ENCODE results near the gene HOXC6. TPM values are rescaled to one million over a fixed set of nuclear protein-coding genes. Genes with fewer than 3 reads are reported as not detected.

The HOXC6 gene
- total RNA-seq (not detected), total RNA-seq (0 to 0.09 (median 0) reads per million in 172 experiments)
- not detected for polyA plus RNA-seq (2013, experiment 1 of 2)
- polyA plus RNA-seq (2013, experiment 2 of 2), result 0.24 TPM

- Histone ChIP-seq H3K27ac (ENCODE audit: low read depth in 1 of 2, low read length in 2 of 2) (no peak within 1 kb of the TSS), H3K27me3 (ENCODE audit: control insufficient read depth in 1 of 2, insufficient read depth in 2 of 2, low read length in 2 of 2) (peaks cover 94 to 98% of the 10 kb centered on the region in 2 experiments), H3K4me1 (ENCODE audit: insufficient read depth, low read length) (peaks cover 35% of the 10 kb centered on the region), H3K36me3 (ENCODE audit: insufficient read depth, low read length) (no peaks in the 10 kb centered on the region), H3K4me3 (ENCODE audit: low read length) (no peak within 1 kb of the TSS), H3K9me3 (ENCODE audit: control insufficient read depth in 1 of 2, insufficient read depth in 1 of 2, low read length in 2 of 2) (peaks cover 10 to 37% of the 10 kb centered on the region in 2 experiments)
- TF ChIP-seq, protein P1, sequence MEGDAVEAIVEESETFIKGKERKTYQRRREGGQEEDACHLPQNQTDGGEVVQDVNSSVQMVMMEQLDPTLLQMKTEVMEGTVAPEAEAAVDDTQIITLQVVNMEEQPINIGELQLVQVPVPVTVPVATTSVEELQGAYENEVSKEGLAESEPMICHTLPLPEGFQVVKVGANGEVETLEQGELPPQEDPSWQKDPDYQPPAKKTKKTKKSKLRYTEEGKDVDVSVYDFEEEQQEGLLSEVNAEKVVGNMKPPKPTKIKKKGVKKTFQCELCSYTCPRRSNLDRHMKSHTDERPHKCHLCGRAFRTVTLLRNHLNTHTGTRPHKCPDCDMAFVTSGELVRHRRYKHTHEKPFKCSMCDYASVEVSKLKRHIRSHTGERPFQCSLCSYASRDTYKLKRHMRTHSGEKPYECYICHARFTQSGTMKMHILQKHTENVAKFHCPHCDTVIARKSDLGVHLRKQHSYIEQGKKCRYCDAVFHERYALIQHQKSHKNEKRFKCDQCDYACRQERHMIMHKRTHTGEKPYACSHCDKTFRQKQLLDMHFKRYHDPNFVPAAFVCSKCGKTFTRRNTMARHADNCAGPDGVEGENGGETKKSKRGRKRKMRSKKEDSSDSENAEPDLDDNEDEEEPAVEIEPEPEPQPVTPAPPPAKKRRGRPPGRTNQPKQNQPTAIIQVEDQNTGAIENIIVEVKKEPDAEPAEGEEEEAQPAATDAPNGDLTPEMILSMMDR (IDR thresholded peaks at IDR 0.05), result no peak
- ChIA-PET CTCF (interaction anchor here (1.3 kb wide), 1 partner anchor 173 kb away, joined by 4 read pairs; no protein-coding TSS in a partner anchor), POLR2A (interaction anchor here (1.2 kb wide), 1 partner anchor 11 kb away, joined by 4 read pairs; no protein-coding TSS in a partner anchor)
- H3K36me3 Mint-ChIP-seq (ENCODE audit: low read depth), result no peaks in the 10 kb centered on the region
- intact Hi-C loops (cut with DNase I, micrococcal nuclease), result loop anchor here in 1 of 2 experiments (2.0 kb wide), 1 partner anchor 14 kb away; no protein-coding TSS in a partner anchor
- DNase-seq (no peak), ATAC-seq (ENCODE audit: poor library complexity) (no peak)
- peaks cover 25% of the 10 kb centered on the region for H3K4me1 Mint-ChIP-seq (ENCODE audit: low read depth)
- H3K27me3 Mint-ChIP-seq, result peaks cover 99% of the 10 kb centered on the region
- H3K27ac Mint-ChIP-seq, result no peak within 1 kb of the TSS
- peaks cover 2% of the 10 kb centered on the region for H3K9me3 Mint-ChIP-seq
- H3K4me3 Mint-ChIP-seq, result no peak within 1 kb of the TSS
Measured at GRCh38 chr12:54028314-54029201, at the start of gene HOXC6. TSS of gene HOXC6 (plus strand) at chr12:54028440. CDS start at chr12:54028522, 82 bp downstream.

DNA sequence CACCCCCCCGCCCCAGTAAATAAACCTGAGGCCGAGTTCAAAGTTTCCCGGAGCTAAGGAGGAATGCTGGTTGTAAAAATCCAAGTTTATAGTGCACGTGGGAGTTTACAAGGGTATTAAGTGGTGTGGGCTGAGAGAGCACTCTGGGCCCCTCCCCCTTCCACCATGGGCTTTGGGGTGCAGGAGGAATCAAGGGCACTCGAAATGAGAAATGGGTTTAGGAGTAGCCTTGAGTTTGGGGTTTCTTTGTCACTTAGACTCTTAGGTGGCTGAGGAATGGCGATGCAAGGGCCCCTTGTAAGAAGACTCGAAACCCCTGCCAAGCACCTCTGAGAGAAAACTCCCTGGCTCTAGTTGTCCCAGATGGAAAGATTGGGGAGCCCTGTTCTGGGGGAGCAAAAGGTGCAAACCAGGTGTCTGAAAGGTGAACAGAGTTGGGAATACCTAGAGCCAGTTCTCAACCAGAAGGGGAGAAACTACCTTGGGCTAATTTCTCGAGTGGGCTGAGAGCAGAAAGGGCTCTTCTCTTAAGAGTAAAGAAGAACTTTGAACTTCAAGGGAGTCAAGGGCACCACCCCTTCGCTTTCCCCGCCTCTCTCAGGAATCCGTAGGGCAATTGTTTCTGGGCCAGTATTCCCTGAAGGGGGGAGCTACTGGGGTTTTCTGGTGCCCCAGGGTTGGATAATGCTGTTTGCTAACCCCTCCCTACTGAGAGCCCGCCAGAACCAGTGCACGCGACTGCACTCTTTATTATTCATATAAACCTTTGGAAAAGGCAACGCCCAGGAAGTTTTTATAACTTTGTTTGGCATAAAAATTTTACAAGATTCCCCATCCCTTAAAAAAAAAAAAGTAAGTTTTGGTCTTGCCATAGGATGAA, 49.5 kb upstream of the HOXC6 start:
- H3K4me3 Mint-ChIP-seq, result no peak overlapping the region
- no peaks in the 10 kb centered on the region for H3K36me3 Mint-ChIP-seq (ENCODE audit: low read depth)
- DNase-seq, result no peak
- TF ChIP-seq, protein P1 (IDR thresholded peaks at IDR 0.05), result no peak
- H3K27ac Mint-ChIP-seq, result no peak overlapping the region
- no peaks in the 10 kb centered on the region for H3K9me3 Mint-ChIP-seq
- peaks cover 36% of the 10 kb centered on the region for H3K4me1 ChIP-seq (ENCODE audit: insufficient read depth, low read length)
- ATAC-seq (ENCODE audit: poor library complexity), result no peak
- H3K27me3 ChIP-seq (ENCODE audit: control insufficient read depth in 1 of 2, insufficient read depth in 2 of 2, low read length in 2 of 2), result peaks cover 82 to 98% of the 10 kb centered on the region in 2 experiments
- H3K4me3 ChIP-seq (ENCODE audit: low read length), result no peak overlapping the region
- H3K27me3 Mint-ChIP-seq, result peaks cover 98% of the 10 kb centered on the region
- POLR2A ChIA-PET, result no interaction called here
- CTCF ChIA-PET, result interaction anchor here (1.0 to 1.4 kb wide), 2 partner anchors 12 to 27 kb away, joined by 3 to 4 read pairs; no protein-coding TSS in a partner anchor
- no peaks in the 10 kb centered on the region for H3K36me3 ChIP-seq (ENCODE audit: insufficient read depth, low read length)
- no peak overlapping the region for H3K27ac ChIP-seq (ENCODE audit: low read depth in 1 of 2, low read length in 2 of 2)
- intact Hi-C loops (cut with DNase I, micrococcal nuclease), result no loop called here
- H3K4me1 Mint-ChIP-seq (ENCODE audit: low read depth), result peaks cover 25% of the 10 kb centered on the region
- peaks cover 0 to 49% of the 10 kb centered on the region in 2 experiments for H3K9me3 ChIP-seq (ENCODE audit: control insufficient read depth in 1 of 2, insufficient read depth in 1 of 2, low read length in 2 of 2)

GRCh38 chr12:53980104-53980801, 48.0 kb upstream of the HOXC6 start:
- Mint-ChIP-seq H3K4me1 (ENCODE audit: low read depth) (peaks cover 19% of the 10 kb centered on the region), H3K4me3 (no peak overlapping the region), H3K27ac (no peak overlapping the region), H3K9me3 (no peaks in the 10 kb centered on the region), H3K36me3 (ENCODE audit: low read depth) (no peaks in the 10 kb centered on the region), H3K27me3 (peaks cover 96% of the 10 kb centered on the region)
- Histone ChIP-seq H3K4me1 (ENCODE audit: insufficient read depth, low read length) (peaks cover 33% of the 10 kb centered on the region), H3K36me3 (ENCODE audit: insufficient read depth, low read length) (no peaks in the 10 kb centered on the region), H3K9me3 (ENCODE audit: control insufficient read depth in 1 of 2, insufficient read depth in 1 of 2, low read length in 2 of 2) (peaks cover 4 to 49% of the 10 kb centered on the region in 2 experiments), H3K27me3 (ENCODE audit: control insufficient read depth in 1 of 2, insufficient read depth in 2 of 2, low read length in 2 of 2) (peaks cover 89 to 96% of the 10 kb centered on the region in 2 experiments), H3K4me3 (ENCODE audit: low read length) (no peak overlapping the region), H3K27ac (ENCODE audit: low read depth in 1 of 2, low read length in 2 of 2) (no peak overlapping the region)
- intact Hi-C loops (cut with DNase I, micrococcal nuclease), result no loop called here
- ChIA-PET POLR2A (no interaction called here), CTCF (no interaction called here)
- TF ChIP-seq, protein P1 (IDR thresholded peaks at IDR 0.05), result no peak
- ATAC-seq (ENCODE audit: poor library complexity), result no peak
- DNase-seq, result no peak

Measured in CD4-positive, alpha-beta T cell (primary cell).